Femur (tissue), 1 donor: ENCODE results near the gene CD53.
"Not testable (repeated sequence)": the region's sequence is repeated elsewhere in the genome, so short reads cannot be mapped to it uniquely, and the experiment has no call there.

Source experiments
- DNase-seq: peaks from one replicate; pipeline ENCODE4 v3.0.0-alpha.2; 2017

CD53 gene

DNA sequence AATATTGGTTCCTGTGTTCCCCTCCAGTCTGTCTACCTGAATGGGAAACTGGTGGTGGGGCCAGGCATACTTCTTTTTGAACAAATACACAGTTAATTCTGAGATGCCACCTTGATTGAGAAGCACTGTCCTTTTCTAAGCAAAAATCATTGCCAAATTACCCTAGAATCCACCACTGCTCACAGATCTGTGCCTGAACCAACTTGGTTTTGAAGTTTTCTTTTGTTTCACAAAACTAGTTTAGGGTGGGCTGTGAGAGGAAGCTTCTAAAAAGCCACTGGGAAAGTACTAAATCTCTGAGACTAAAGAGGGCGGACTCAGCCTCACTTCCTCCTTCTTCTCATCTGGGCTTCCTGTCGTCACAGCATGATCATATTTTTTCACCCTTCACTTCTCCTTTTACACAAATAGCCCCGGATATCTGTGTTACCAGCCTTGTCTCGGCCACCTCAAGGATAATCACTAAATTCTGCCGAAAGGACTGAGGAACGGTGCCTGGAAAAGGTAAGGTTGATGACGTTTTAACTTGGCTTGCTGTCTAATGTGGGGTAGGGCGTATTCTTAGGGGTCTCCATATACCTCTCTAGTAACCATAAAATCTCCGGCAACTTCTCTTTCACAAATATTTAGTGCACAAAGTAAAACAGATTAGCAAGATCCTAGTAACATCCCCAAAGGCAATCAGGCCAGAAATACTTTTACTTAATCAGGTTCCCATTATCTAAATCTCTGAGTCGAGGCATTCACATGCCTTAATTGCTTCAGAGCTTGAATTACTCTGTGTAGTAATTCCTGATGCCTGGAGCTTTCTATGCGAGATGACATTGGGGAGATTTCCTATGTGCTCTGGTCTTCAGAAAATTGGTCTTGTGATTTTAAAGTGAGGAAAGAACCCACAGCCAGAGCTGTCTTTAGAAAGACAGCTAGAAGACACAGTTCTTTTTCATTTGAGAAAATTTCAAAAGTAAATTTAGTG is at the start of gene CD53:
TSS of gene CD53 (plus strand) at position 404 of the 976 bp plus-strand sequence. CDS start 18,261 bp downstream, outside the sequence.
- peak; percentile 18 for DNase-seq

GRCh38 chr1:110824192-110824591 is 48.8 kb upstream of the CD53 start:
- DNase-seq = no peak

DNA sequence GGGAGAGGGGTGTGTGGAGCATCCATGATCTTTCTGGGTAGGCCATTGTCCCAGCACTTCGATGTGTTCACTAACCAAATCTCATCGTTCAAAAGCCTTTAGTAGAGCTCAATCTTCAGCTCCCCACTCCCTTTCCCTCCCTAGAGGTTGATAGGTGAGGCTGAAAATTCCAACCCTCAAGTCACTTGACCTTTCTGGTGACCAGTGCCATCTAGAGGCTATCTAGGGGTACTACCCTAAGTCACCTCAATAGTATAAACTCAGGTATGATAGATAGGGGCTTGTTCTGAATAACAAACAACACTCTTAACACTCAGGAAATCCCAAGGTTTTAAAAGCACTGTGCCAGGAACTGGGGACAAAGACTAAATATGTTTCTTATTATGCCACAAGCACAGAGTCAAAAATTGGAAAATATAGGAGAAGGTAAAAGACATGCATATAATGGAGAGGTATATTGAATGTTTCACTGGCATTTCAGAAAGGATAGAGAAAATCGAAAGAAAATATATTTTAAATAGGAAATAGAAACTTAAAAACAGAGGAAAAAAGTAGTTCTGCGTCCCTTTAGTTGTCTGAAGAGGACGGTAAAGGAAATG is 42.9 kb upstream of the CD53 start:
- DNase-seq = no peak

GRCh38 chr1:110833779-110834178 is 39.2 kb upstream of the CD53 start:
- not testable (repeated sequence) for DNase-seq

- DNase-seq = no peak
Observed at GRCh38 chr1:110846861-110847260, 26.1 kb upstream of the CD53 start.

GRCh38 chr1:110850145-110850544 is 22.8 kb upstream of the CD53 start:
- no peak for DNase-seq

DNA sequence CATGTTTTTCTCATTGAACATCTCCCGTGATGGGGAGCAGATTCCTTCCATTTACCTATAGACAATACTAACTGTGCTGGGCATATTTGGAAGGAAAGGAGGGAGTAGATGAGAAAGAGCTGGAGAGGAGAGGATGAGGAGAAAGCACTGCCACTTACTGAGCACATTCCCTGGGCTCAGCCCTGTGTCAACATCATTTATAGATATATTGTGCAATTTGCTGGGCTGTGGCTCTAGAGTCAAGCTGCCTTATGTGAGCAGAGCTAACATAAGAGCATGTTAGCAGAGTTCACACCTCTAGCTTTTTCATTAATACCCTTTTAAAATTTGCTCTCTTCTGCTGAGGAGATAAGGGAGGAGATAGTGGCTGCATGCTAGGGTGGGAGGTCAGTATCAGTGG is 22.3 kb upstream of the CD53 start:
- no peak for DNase-seq

DNA sequence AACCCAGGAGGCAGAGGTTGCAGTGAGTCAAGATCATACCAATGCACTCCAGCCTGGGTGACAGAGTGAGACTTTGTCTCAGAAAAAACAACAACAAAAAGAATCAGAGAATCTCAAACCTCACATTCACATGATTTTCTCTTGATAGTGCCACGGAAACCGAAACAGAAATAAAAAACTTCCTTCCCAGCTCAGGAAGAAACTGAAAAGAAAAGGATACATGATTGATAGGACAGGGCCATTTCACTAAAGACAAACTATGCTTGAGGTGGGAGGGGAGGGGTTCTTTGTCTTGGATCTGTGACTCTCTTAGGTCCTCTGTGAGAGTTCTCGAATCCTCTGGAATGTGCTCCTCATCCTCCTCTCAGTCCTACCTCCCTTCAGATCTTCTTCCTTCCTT is 19.8 kb upstream of the CD53 start:
- DNase-seq = no peak

DNA sequence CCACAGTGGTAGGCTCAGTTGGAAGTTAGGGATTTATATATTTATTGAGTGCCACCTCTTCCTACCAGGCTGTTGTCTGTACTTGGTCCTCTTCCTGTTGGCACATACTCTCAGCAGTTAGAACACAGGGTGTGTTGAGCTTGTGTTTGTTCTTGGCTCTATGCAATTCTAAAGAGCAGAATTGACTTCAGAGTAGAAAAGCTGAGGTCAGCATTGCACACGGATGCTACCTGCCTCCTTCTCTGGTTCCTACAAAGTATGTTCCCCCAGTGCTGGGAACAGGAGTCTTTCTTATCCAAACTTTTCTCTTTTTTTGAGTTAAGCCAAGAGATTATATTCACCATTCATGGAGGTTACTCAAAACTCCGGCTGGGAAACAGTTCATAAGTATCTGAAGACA is 16.5 kb upstream of the CD53 start:
- no peak for DNase-seq

DNA sequence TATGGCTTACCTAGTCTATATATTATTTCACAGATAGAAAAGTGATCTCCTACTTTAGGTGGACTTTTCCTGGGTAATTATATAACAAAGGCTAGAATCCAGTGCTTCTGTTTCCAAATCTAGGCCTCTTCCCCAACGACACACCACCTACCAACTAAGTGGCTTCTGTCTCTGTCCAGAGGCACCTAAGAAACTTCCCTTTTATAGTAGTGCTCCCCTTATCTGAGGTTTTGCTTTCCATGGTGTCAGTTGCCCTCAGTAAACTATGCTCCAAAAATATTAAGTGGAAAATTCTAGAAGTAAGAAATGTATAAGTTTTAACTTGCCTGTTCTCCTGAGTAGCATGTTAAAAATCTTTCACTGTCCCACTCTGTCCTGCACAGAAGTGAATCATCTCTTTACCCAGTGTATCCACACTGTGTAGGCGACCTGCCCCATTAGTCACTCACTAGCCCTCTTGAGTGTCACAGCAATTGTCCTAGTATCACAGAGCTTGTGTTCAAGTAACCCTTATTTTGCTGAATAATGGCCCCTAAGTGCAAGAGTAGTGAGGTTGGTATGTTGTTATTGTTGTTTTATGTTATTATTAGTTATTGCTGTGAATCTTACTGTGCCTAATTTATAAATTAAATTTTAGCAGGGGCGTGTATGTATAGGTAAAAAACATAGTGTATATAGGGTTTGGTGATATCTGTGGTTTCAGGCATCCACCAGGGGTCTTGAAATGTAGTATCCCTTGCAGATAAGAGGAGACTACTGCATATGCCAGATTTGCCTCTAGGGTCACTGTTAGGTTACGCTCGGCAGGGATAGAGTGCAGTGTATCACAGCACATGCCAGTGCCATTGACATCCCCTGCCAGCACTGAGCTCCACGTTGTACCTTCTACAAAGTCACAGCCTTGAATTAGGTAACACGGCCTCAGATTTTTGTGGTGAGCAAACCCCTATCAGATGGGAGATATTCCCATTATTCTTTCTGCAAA is 14.7 kb upstream of the CD53 start:
- DNase-seq = no peak

GRCh38 chr1:110859062-110859461 is 13.9 kb upstream of the CD53 start:
- DNase-seq = no peak

- DNase-seq = no peak
Observed at GRCh38 chr1:110860174-110860573, 12.8 kb upstream of the CD53 start.

DNA sequence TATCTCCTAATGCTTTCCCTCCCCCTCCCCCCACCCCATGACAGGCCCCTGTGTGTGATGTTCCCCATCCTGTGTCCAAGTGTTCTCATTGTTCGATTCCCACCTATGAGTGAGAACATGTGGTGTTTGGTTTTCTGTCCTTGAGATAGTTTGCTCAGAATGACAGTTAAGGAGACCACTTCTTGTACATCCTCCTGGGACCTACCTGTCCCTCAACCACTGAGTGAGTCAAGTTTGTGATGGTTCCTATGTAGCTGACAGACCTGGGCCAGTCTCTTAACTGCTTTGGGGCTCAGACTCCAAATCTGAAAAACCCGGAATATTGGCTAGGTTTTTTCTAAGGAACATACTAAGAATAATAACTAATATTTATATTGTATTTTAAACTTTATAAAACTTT is 12.3 kb upstream of the CD53 start:
- DNase-seq = not testable (repeated sequence)

- not testable (repeated sequence) for DNase-seq
Observed at GRCh38 chr1:110861942-110862341, 11.0 kb upstream of the CD53 start.

DNA sequence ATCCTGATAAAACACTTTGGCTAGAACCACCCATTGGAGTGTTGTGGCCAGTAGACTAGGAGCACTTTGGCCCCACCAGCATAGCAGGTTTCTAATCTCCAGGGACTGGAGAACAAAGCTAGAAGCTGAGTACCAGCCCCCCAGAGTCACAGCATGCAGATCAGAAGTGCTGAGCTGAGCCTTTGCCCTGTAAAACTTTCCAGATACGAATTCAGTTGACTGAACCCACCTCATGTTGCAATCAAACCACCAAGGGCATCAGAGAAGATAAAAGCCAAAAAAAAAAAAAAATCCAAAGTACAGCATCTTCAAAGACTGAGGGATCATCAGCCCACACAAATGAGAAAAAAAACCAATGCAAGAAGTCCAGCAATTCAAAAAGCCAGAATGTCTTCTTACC is 8.7 kb upstream of the CD53 start:
- DNase-seq = no peak

DNA sequence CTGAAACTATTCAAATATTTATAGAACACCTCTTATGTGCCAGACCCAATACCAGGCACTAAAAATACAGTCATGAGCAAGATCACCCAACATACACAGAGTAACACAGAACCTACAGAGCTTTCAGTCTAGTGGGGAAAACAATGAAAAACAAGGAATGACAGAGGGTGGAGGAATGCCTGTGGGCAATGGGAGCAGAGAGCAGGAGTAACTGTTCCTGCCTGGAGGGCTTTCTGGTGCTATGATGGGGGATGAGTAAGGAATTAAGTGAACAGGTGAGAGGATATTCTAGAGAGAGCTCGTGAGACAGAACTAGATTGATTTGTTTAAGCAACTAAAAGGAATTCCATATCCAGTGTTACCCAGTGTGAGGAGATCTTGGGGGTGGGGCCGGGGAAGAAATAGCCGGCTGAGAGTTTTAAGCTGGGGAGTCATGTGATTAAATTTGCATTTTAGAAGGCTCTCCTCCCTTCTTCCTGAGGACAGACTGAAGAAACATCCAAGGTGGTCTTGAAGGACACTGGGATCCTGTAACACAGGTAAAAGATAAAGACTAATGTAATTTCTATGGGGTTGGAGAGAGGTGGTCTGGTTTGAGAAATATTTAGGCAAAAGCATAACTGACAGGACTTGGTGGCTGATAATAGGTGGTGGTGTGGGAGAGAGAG is 2.1 kb upstream of the CD53 start:
- DNase-seq = no peak

DNA sequence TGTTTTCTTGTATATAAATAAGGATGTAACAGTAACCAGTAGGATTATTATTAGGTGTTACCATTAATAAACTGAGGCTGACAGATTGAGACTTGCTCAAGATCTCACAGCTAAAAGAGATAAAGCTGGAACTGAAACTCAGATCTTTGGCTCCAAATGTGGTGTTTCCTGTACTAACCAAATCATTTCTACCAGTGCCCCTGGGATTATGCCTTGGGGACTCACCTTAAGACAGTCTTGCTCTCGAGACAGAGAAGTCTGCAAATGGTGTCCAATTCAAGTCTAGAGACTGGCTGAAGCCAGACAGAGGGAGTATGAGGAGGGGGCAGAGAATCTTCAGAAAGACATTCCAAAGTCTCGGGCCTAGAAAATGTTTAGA is 593 bp upstream of the CD53 start:
- no peak for DNase-seq

GRCh38 chr1:110873856-110874255 is 908 bp downstream of the CD53 start:
- DNase-seq = no peak

GRCh38 chr1:110874324-110875215 is 1.6 kb downstream of the CD53 start:
- DNase-seq = no peak

DNA sequence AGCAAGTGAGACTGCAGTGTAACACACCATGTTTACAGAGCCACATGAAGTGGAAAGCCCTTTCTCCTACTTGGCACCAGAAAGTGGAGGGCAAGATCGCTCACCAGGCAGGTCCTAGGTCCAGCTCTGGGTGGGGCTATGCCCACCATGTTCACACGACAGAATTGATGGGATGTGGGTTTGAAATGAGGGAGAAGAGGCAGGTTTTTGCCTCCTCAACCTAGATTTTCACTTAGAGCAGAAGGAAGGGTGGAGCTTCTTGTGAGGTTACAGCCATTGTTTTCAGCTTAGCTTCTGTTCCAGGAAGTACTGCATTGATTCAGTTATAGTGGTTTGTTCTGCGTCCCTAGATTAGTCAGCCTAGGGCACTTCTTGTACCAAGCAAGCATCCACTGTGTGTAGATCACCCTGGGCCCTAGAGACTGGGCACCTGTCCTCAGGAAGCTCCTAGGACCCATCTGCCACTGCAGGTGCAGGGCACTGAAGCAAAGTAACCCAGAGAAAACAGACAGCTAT is 2.3 kb downstream of the CD53 start:
- no peak for DNase-seq

DNA sequence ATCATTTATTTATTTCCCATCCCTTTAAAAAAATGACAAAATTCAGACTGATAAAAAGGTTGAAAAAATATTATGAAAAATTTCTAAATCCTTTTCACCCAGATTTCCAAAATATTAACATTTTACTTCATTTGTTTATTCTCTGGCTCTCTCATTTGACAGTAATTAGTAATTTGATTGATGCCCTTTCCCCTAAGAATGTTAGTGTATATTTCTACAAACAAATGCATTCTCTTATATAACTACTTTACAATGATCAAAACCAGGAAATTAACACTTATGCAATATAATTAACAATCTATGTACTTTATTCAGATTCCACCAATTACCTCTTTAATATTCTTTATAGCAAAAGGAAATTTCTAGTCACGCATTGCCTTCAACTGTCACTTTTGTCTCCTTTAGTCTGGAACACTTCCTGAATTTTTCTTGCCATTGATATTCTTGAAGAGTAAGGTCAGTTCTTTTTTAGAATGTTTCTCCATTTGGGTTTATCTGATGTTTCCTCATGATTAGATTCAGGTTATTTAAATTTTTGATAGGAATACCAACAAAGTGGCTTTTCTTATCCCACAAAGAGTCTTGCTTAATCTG is 3.9 kb downstream of the CD53 start:
- no peak for DNase-seq
